WTC11 (cell line): ENCODE results near the gene YIF1A. TPM values are rescaled to one million over a fixed set of nuclear protein-coding genes. Genes with fewer than 3 reads are reported as not detected.

Experiments used
- ARID4B ChIP-seq: sonication (generic); formaldehyde crosslinking; IDR thresholded peaks from 2 replicates; pipeline ENCODE4 v1.8.0; 2023; ENCODE audit warnings: missing genetic modification reagents, mild to moderate bottlenecking, borderline replicate concordance
- CBFB ChIP-seq: sonication (generic); formaldehyde crosslinking; IDR thresholded peaks from 2 replicates; pipeline ENCODE4 v1.8.1; 2022; ENCODE audit warnings: mild to moderate bottlenecking, low read depth, missing genetic modification reagents
- CREM ChIP-seq: sonication (generic); formaldehyde crosslinking; IDR thresholded peaks from 2 replicates; pipeline ENCODE4 v1.8.1; 2022; ENCODE audit warnings: mild to moderate bottlenecking, missing genetic modification reagents, moderate library complexity
- E2F1 ChIP-seq: sonication (generic); formaldehyde crosslinking; IDR thresholded peaks from 2 replicates; pipeline ENCODE4 v1.8.0; 2022; ENCODE audit warnings: mild to moderate bottlenecking, missing genetic modification reagents
- EMX1 ChIP-seq: fragments of 250-450 bp; sonication (Bioruptor Pico); IDR thresholded peaks from 2 replicates; pipeline ENCODE4 v1.8.0; 2021; ENCODE audit warnings: mild to moderate bottlenecking
- ESRRA ChIP-seq: sonication (generic); formaldehyde crosslinking; IDR thresholded peaks from 2 replicates; pipeline ENCODE4 v1.8.1; 2022; ENCODE audit warnings: mild to moderate bottlenecking, missing genetic modification reagents, borderline replicate concordance
- FOXP1 ChIP-seq: sonication (generic); formaldehyde crosslinking; IDR thresholded peaks from 2 replicates; pipeline ENCODE4 v1.8.0; 2022; ENCODE audit warnings: missing genetic modification reagents, mild to moderate bottlenecking, moderate library complexity, borderline replicate concordance
- FOXP4 ChIP-seq: sonication (generic); formaldehyde crosslinking; IDR thresholded peaks from 2 replicates; pipeline ENCODE4 v1.8.0; 2022; ENCODE audit warnings: mild to moderate bottlenecking, missing genetic modification reagents
- GABPB1 ChIP-seq: sonication (generic); formaldehyde crosslinking; IDR thresholded peaks from 2 replicates; pipeline ENCODE4 v1.8.1; 2023; ENCODE audit warnings: mild to moderate bottlenecking, missing genetic modification reagents
- MAX ChIP-seq: sonication (generic); formaldehyde crosslinking; IDR thresholded peaks from 2 replicates; pipeline ENCODE4 v1.8.0; 2022; ENCODE audit warnings: mild to moderate bottlenecking, missing genetic modification reagents
- NFE2L1 ChIP-seq: sonication (generic); formaldehyde crosslinking; IDR thresholded peaks from 2 replicates; pipeline ENCODE4 v1.8.1; 2023; ENCODE audit warnings: missing genetic modification reagents
- TCF7 ChIP-seq: sonication (generic); formaldehyde crosslinking; IDR thresholded peaks from 2 replicates; pipeline ENCODE4 v1.8.0; 2022; ENCODE audit warnings: mild to moderate bottlenecking, low read depth, missing genetic modification reagents, moderate library complexity
- TEAD1 ChIP-seq: sonication (generic); formaldehyde crosslinking; IDR thresholded peaks from 2 replicates; pipeline ENCODE4 v1.8.0; 2022; ENCODE audit warnings: mild to moderate bottlenecking, missing genetic modification reagents
- ZBTB21 ChIP-seq: sonication (generic); formaldehyde crosslinking; IDR thresholded peaks from 2 replicates; pipeline ENCODE4 v1.8.1; 2023; ENCODE audit warnings: mild to moderate bottlenecking, missing genetic modification reagents, borderline replicate concordance
- ZNF281 ChIP-seq: sonication (generic); formaldehyde crosslinking; IDR thresholded peaks from 2 replicates; pipeline ENCODE4 v1.8.0; 2023; ENCODE audit warnings: mild to moderate bottlenecking, missing genetic modification reagents
- ZNF423 ChIP-seq: fragments of 250-450 bp; sonication (Bioruptor Pico); IDR thresholded peaks from 2 replicates; pipeline ENCODE4 v2.1.2; 2022; ENCODE audit warnings: mild to moderate bottlenecking, moderate library complexity
- ZNF512 ChIP-seq: sonication (generic); formaldehyde crosslinking; IDR thresholded peaks from 2 replicates; pipeline ENCODE4 v1.8.1; 2022; ENCODE audit warnings: missing genetic modification reagents, borderline replicate concordance
- ZNF671 ChIP-seq: fragments of 250-450 bp; sonication (Bioruptor Pico); IDR thresholded peaks from 2 replicates; pipeline ENCODE4 v1.8.0; 2021; ENCODE audit warnings: mild to moderate bottlenecking
- total RNA-seq: library from RNA; stranded (reverse); gene quantifications from 3 replicates; pipeline ENCODE4 v1.2.3, GENCODE V29; 2021

Gene YIF1A
- total RNA-seq, 1 experiment from 2014 or later = 86.9 TPM

- TF ChIP-seq ARID4B (CRISPR knock-in tag) (no peak), ZNF423 (no peak), ZNF512 (CRISPR knock-in tag) (no peak), TEAD1 (CRISPR knock-in tag) (no peak), NFE2L1 (CRISPR knock-in tag) (no peak), EMX1 (CRISPR knock-in tag) (no peak), MAX (CRISPR knock-in tag) (peak; percentile 67; the same call in 1 of the 2 replicates), E2F1 (CRISPR knock-in tag) (no peak), ZNF281 (CRISPR knock-in tag) (no peak), CREM (no peak), TCF7 (CRISPR knock-in tag) (no peak), FOXP1 (CRISPR knock-in tag) (no peak; the same call in 1 of the 2 replicates), ESRRA (CRISPR knock-in tag) (no peak), GABPB1 (CRISPR knock-in tag) (peak; percentile 87), CBFB (CRISPR knock-in tag) (no peak), ZBTB21 (CRISPR knock-in tag) (no peak), FOXP4 (CRISPR knock-in tag) (no peak), ZNF671 (CRISPR knock-in tag) (no peak)
These were observed 29.0 kb upstream of the YIF1A start (continued) for GRCh38 chr11:66317723-66318599.
